ENCODE data around the gene CFAP74.

- TF ChIP-seq CTCF (optimal IDR thresholded peaks at IDR 0.05 in 1 of 3, IDR thresholded peaks at IDR 0.05 in 1 of 3, conservative IDR thresholded peaks at IDR 0.05 in 1 of 3; ENCODE audit: extremely low read depth in 1 of 3, insufficient read depth in 2 of 3, low read length in 3 of 3) = no peak
- TF ChIP-seq EZH2 (IDR thresholded peaks at IDR 0.05; ENCODE audit: low read length) = no peak
These were observed 36.4 kb downstream of the CFAP74 start for GRCh38 chr1:1967151-1967550.
